Measurements from ENCODE around the gene RPS24. TPM values are rescaled to one million over a fixed set of nuclear protein-coding genes. Genes with fewer than 3 reads are reported as not detected.

The RPS24 gene
- 3,136 TPM for total RNA-seq

DNA sequence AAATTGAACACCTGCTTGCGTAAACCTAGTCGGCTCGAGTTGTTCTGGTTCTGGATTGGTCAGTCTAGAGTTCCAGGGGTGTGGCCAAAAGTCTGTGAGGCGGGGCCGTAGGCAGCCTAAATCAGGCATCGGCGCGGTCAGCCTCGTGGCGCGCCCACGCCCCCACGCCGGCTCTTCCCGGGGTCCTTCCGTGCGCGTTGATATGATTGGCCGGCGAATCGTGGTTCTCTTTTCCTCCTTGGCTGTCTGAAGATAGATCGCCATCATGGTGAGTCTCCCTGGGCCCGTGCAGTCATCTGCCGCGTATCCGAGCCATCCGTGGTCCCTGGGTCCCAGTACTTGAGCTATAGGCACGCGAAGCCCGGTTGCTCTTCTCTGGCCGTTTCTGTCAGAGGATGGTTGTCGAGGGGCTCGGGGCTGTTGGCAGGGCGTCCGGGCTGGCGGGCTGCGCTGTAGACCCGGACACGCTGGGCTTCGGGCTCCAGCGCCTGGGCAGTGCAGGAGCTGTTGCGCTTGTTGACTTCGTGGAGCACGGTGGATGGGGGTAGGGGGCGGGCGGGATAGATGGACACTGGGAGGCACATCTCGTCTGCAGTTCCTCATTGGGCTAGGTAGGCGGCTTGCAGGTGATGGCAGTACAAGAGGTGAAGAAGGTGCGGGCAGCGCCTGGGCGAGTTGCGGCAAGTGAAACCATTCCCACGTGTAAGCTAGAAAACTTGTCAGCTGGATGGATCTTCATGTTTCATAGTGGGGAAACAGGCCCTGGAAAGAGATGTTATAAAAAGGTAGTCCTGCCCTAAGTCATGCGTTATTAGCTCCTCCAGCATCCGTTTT lies at the start of gene RPS24:
RPS24 (plus strand) TSS at position 227 of the 834 bp plus-strand sequence; CDS start at position 266, 39 bp downstream.

GRCh38 chr10:78029269-78030226 lies 4.1 kb upstream of the RPS24 start, which contains the start of gene POLR3A:
Gene POLR3A (minus strand): TSS chr10:78029515. CDS start chr10:78029407, 108 bp downstream.

Other genes starting within 250 kb of the RPS24 start
- gene DLG5, start 107.1 kb upstream of the RPS24 start, total RNA-seq = 61.7 TPM
- 53.2 TPM for gene POLR3A, start 4.3 kb upstream of the RPS24 start, total RNA-seq